HG03558 (cell line): ENCODE results near the gene GTF2B.
"Not testable (repeated sequence)": the region's sequence is repeated elsewhere in the genome, so short reads cannot be mapped to it uniquely, and the experiment has no call there.

ENCODE experiments used
- ATAC-seq: cut with Tn5 transposase; IDR thresholded peaks from one replicate; pipeline ENCODE4 v1.9.1; 2021; ENCODE audit warnings: moderate number of reproducible peaks; ENCODE audit not compliant: unreplicated experiment; ENCODE audit errors: extremely low read depth

The GTF2B gene

GRCh38 chr1:88888750-88889149 lies 2.6 kb downstream of the GTF2B start:
- no peak for ATAC-seq

GRCh38 chr1:88885933-88886332 lies 5.4 kb downstream of the GTF2B start:
- ATAC-seq: no peak

- no peak for ATAC-seq
Observed at GRCh38 chr1:88883156-88883555, 8.2 kb downstream of the GTF2B start.

GRCh38 chr1:88880717-88881116 lies 10.7 kb downstream of the GTF2B start:
- not testable (repeated sequence) for ATAC-seq

DNA sequence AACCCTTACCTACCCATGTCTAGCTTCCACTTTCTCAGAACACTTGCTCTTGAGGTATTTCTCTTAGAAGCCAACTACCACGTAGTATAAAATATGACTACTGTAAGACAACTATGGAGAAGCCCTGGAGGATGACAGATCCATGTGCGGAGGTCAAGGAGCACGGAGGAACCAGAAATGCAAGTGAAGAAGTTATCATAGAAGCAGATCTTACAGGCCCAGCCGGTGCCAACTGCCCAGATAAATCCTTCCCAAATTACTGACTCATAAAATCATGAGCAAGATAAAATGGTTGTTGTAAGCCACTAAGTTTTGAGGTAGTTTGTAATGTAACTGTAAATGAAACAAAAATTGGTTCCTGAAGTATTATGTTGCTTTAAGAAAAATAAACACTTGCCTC lies 12.6 kb downstream of the GTF2B start:
- no peak for ATAC-seq

- no peak for ATAC-seq
Observed at GRCh38 chr1:88877911-88878310, 13.5 kb downstream of the GTF2B start.

DNA sequence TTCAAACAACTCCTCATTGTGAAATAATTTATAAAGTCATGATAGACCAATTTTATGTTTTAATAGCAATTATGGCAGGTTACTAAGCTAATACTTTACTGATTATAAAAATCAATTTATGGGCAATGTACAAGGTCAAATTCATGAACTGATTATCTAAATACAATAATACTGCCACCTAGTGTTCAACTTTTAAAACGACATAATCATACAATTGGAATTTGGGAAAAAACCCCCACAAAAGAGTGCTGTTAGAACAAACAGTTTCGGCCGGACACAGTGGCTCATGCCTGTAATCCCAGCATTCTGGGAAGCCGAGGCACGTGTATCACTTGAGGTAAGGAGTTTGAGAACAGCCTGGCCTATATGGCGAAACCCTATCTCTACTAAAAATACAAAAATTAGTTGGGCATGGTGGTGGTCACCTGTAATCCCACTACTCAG lies 14.0 kb downstream of the GTF2B start:
- no peak for ATAC-seq

- ATAC-seq: no peak
Observed at GRCh38 chr1:88876573-88877365, 14.6 kb downstream of the GTF2B start.

DNA sequence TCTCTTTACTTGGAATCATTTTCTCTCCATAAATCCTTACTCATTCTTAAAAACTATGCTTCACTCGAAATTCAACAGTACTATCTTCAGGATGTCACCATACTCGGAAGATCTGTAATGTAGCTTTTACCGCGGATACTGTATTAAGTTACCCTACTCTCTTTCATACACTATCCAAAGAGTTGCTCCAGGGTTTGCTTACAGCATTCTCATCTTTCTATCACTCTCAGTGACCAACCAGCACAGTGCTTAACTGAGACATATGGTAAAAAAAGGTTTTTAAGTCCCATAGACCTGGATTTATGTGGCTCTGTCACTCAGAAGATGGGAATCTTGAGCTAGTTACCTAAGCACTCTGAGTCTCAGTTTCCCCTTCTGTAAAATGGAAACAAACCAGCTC lies 15.8 kb downstream of the GTF2B start:
- no peak for ATAC-seq

- no peak for ATAC-seq
Observed at GRCh38 chr1:88873737-88874349, 17.5 kb downstream of the GTF2B start.

DNA sequence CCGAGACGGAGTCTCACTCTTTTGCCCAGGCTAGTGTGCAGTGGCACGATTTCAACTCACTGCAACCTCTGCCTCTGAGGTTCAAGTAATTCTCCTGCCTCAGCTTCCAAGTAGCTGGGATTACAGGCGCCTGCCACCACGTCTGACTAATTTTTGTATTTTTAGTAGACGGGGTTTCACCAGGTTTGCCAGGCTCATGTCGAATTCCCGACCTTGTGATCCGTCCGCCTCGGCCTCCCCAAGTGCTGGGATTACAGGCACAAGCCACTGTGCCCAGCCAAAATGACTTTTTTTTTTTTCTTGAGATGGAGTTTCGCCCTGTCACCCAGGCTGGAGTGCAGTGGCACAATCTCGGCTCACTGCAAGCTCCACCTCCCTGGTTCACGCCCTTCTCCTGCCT lies 21.7 kb downstream of the GTF2B start:
- ATAC-seq: not testable (repeated sequence)

- no peak for ATAC-seq
Observed at GRCh38 chr1:88867743-88868521, 23.4 kb downstream of the GTF2B start.

DNA sequence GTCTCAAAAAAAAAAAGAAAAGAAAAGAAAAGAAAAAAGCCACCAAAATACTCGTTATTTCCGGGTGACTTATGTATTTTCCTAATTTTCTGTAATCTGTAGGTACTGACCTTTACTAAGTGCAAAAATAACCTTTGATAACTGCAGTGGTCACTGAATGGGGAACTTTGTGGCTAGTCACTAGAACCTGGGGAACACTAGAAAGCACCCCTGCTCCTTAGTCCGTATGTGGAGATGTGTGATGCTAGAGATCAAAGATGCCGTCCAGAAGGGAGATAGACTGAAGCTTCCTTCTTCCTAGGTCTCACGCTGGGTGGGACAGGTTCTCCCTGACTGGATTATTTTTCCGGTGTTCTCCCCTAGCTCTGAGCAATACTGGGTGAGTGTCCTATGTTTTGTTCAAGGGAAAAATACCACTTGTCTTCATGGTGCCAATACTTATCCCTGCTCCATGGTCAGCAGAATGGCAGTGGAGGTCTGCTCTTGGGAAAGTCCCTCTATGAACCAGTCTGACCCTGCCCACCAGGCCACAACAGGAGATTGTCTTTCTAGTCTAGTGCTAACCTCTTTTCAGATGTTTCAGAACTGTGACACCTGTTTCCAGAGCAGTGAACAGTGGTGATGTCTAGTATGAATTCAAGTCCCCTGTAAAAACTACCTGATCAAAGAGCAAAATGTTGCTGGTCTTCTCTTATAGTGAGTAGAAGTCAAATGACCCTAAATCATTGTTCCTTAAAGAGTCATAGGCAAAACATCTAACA lies 39.9 kb downstream of the GTF2B start:
- ATAC-seq: no peak

GRCh38 chr1:88847643-88848042 lies 43.7 kb downstream of the GTF2B start:
- no peak for ATAC-seq

GRCh38 chr1:88825721-88826120 lies 65.6 kb downstream of the GTF2B start:
- no peak for ATAC-seq

- not testable (repeated sequence) for ATAC-seq
Observed at GRCh38 chr1:88819642-88820041, 71.7 kb downstream of the GTF2B start.

DNA sequence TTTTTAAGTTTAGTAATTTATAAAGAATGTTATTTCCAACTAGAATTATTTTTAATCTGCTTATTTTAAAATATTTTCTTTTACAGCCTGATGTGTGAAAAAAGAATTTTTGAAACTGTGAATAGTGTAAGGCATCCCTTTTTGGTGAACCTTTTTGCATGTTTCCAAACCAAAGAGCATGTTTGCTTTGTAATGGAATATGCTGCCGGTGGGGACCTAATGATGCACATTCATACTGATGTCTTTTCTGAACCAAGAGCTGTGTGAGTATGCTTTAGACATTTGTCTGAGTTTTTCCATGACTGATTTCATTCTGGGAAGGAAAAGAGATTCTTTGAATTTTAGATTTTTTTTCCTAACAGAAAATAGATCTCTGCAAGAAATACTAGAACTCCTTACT lies 77.9 kb downstream of the GTF2B start:
- ATAC-seq: no peak

GRCh38 chr1:88812366-88812765 lies 79.0 kb downstream of the GTF2B start:
- no peak for ATAC-seq

- no peak for ATAC-seq
Observed at GRCh38 chr1:88803444-88803843, 87.9 kb downstream of the GTF2B start.

DNA sequence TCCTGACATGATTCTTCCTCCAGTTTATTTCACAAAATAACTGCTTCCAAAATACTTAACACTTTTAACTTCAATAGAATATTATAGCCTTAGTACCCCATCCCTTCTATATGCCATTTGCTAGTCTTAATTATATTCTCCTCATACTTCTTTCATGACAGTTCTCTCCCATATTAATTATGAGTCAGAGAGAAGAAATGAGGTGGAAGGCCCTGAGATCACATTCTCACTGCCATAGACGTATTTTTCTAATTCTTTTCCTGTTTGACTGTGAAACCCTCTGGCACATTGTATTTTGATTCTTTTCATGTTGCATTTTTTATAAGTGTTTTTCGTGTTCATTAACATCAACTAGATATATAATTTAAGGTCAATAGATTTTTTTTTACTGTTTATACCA lies 88.4 kb downstream of the GTF2B start:
- no peak for ATAC-seq
